SJCRH30 (cell line): ENCODE data around the gene IL1R2. TPM values are rescaled to one million over a fixed set of nuclear protein-coding genes. Genes with fewer than 3 reads are reported as not detected.

Experiments used
- DNase-seq, 2 experiments: peaks; one replicate each; pipeline ENCODE4 v3.0.0-alpha.2; 2015 to 2020
- H3K27ac ChIP-seq: fragments of 250-450 bp; sonication (Bioruptor Pico); 2 replicates; pipeline ENCODE4 v1.5.1; 2020; ENCODE audit warnings: mild to moderate bottlenecking, moderate library complexity
- H3K27me3 ChIP-seq: fragments of 250-450 bp; sonication (Bioruptor Pico); 2 replicates; pipeline ENCODE4 v1.5.1; 2020; ENCODE audit warnings: mild to moderate bottlenecking, moderate library complexity
- H3K36me3 ChIP-seq: fragments of 250-450 bp; sonication (Bioruptor Pico); 2 replicates; pipeline ENCODE4 v1.5.1; 2020; ENCODE audit warnings: mild to moderate bottlenecking, moderate library complexity
- H3K4me1 ChIP-seq: fragments of 250-450 bp; sonication (Bioruptor Pico); 2 replicates; pipeline ENCODE4 v1.5.1; 2020; ENCODE audit warnings: mild to moderate bottlenecking, moderate library complexity
- H3K4me3 ChIP-seq: fragments of 250-450 bp; sonication (Bioruptor Pico); 2 replicates; pipeline ENCODE4 v1.5.1; 2020; ENCODE audit warnings: mild to moderate bottlenecking, moderate library complexity
- H3K9me3 ChIP-seq: fragments of 250-450 bp; sonication (Bioruptor Pico); replicated peaks from 2 replicates; pipeline ENCODE4 v1.5.1; 2020; ENCODE audit warnings: mild to moderate bottlenecking, moderate library complexity
- total RNA-seq: library from RNA; depleted of rRNA; stranded (reverse); fragments of >200 nt; shearing (Covaris generic); gene quantifications from 2 replicates; pipeline ENCODE4 v1.2.3, GENCODE V29; 2014; rRNA removed

The IL1R2 gene
- total RNA-seq, 1 experiment from 2014 or later, result not detected

DNA sequence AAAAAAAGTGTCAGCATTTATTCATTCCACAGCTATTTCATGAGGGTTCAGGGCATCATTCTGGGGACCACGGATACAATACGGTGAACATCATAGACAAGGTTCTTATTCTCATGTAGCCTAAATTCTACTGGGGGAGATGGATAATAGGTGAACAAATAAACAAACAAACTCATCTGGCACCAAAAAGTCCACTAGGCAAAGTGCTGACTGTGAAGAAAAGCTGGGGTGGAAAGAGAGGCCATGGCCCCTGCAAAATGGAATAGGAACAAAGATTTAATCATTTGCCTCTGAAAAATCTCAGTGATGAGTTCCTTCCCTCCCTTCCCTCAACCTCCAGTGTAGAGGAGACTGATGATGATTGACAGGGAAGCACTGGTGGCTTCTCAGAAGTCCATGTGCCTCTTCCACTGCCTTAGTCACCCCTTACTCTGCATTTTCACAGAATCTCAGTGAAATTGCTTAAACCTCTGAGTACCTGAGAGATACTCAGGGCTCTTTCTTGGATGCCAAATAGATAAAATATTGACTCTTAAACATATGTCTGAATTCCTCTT, 81.5 kb downstream of the IL1R2 start:
- DNase-seq, result no peak

DNA sequence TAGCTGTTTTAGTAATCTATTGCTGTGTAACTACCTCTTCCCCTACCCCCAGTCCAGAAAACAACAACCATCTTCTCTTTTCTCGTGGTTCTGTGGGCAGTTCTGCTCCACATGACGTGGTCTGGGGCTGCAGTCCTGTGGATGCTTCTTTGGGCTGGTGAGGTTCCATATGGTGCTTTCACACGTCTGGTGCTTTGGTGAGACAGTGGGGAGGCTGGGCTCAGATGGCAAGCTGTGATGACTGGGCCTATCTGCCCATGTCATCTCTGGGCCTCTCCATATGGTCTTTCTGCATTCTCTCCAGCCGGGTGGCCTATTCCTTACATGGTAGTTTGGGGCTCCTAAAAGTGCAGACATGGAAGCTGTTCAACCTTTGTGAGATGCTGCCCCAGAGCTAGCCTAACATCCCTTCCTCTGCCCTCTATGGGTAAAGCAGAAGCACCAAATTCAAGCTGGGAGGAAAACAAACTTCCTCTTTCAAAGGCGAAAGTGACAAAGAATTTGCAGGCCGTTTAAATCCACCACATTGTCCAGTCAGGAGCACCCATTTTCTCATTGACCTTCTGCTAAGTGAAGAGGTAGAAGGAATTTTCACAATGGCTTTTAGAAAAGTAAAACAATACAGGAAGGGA, 82.5 kb downstream of the IL1R2 start:
- H3K4me3 ChIP-seq, result no peak overlapping the region
- no peak for DNase-seq
- H3K27ac ChIP-seq, result no peak overlapping the region
- H3K27me3 ChIP-seq, result no peaks in the 10 kb centered on the region
- no peaks in the 10 kb centered on the region for H3K4me1 ChIP-seq
- no peaks in the 10 kb centered on the region for H3K9me3 ChIP-seq
- no peaks in the 10 kb centered on the region for H3K36me3 ChIP-seq

More for the DNA sequence above, 81.5 kb downstream of the IL1R2 start:
- no peaks in the 10 kb centered on the region for H3K9me3 ChIP-seq
- H3K36me3 ChIP-seq, result no peaks in the 10 kb centered on the region
- no peaks in the 10 kb centered on the region for H3K27me3 ChIP-seq
- H3K27ac ChIP-seq, result no peak overlapping the region
- no peaks in the 10 kb centered on the region for H3K4me1 ChIP-seq
- no peak overlapping the region for H3K4me3 ChIP-seq

DNA sequence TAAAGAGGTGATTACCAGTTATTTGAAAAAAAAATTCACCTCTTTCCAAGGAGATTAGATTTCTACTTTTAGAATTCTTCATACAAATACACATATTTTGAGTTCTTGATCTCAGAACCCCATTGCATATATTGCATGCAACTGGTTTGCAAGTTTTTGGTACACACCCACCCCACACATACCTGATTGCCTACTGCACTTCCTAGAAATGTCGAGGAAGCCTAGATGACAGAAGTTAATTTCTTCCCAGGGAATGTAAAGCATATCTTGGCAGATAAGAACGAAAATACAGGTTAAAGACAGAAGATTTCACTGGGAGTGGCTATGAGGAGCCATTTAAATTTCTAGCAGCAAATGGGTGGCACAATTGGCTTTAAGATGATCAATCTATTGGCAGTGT, 83.7 kb downstream of the IL1R2 start:
- Histone ChIP-seq H3K9me3 (no peaks in the 10 kb centered on the region), H3K4me3 (no peak overlapping the region), H3K36me3 (no peaks in the 10 kb centered on the region), H3K27me3 (no peaks in the 10 kb centered on the region), H3K4me1 (no peaks in the 10 kb centered on the region), H3K27ac (no peak overlapping the region)
- no peak for DNase-seq

DNA sequence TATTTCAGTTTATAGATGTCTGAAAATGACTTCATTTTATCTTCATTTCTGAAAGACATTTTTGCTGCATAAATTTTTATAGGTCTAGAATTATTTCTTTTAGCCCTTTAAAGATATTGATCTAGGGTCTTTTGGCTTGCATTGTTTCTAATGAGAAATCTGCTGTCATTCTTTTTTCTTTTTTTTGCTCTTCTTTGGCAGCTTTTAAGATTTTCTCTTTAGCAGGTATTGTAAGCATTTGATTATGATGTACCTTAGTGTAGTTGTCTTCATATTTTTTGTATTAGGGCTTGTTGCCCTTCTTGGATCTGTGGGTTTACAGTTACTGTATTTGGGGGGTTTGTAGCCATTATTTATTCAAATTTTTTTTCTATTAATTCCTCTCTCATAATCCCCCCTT, 84.8 kb downstream of the IL1R2 start:
- H3K9me3 ChIP-seq, result no peaks in the 10 kb centered on the region
- H3K36me3 ChIP-seq, result no peaks in the 10 kb centered on the region

More for the DNA sequence above, 84.8 kb downstream of the IL1R2 start:
- Histone ChIP-seq H3K27me3 (no peaks in the 10 kb centered on the region), H3K4me3 (no peak overlapping the region), H3K4me1 (no peaks in the 10 kb centered on the region), H3K27ac (no peak overlapping the region)
- DNase-seq, result no peak

Other genes with a start within 250 kb of the IL1R2 start
- 0.10 and 0.12 TPM in 2 replicates for gene IL1R1, start 150.8 kb downstream of the IL1R2 start, total RNA-seq
- not detected in 2 replicates for gene IL1RL2, start 195.1 kb downstream of the IL1R2 start, total RNA-seq